ENCODE data around the gene DACT3. TPM values are rescaled to one million over a fixed set of nuclear protein-coding genes. Genes with fewer than 3 reads are reported as not detected.

The DACT3 gene
- total RNA-seq, 1 donor: 5.2 TPM

- no peak for TF ChIP-seq CTCF (IDR thresholded peaks at IDR 0.05; ENCODE audit: insufficient read depth, low read depth, low read length)
- H3K4me3 ChIP-seq (ENCODE audit: low read depth, low read length): no peak overlapping the region
- no peak for DNase-seq (ENCODE audit: low read depth)
Observed at GRCh38 chr19:46640656-46641055, 20.3 kb downstream of the DACT3 start.

GRCh38 chr19:46639358-46640182 lies 21.4 kb downstream of the DACT3 start:
- H3K4me3 ChIP-seq (ENCODE audit: low read depth, low read length): peak overlapping the region; percentile 63
- peak; percentile 77 for DNase-seq (ENCODE audit: low read depth)
- no peak for TF ChIP-seq CTCF (IDR thresholded peaks at IDR 0.05; ENCODE audit: insufficient read depth, low read depth, low read length)

DNA sequence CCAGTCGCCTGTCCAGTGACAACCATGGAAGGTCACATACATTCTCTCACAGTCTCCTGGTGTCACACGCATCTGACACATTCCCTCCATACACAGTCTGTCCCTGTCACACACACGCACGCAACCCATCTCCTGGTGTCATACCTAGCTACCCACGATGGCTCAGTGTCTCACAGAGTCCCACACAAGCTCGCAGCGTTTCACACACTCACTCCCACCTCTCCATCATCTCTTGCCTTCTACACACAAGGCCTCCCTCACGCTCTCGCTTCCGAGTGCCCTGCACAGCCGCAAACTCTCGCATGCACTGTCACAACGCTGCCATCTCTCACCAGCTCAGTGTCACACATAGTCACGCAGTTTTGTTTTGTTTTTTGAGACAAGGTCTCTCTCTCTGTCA lies 23.8 kb downstream of the DACT3 start:
- no peak for DNase-seq (ENCODE audit: low read depth)
- H3K4me3 ChIP-seq (ENCODE audit: low read depth, low read length): no peak overlapping the region
- no peak for TF ChIP-seq CTCF (IDR thresholded peaks at IDR 0.05; ENCODE audit: insufficient read depth, low read depth, low read length)

- no peak for TF ChIP-seq CTCF (IDR thresholded peaks at IDR 0.05; ENCODE audit: insufficient read depth, low read depth, low read length)
- no peak for DNase-seq (ENCODE audit: low read depth)
- H3K4me3 ChIP-seq (ENCODE audit: low read depth, low read length): no peak within 1 kb of the TSS
Observed at GRCh38 chr19:46635920-46636761, 24.8 kb downstream of the DACT3 start, which contains the start of gene GNG8. Gene GNG8 (minus strand): TSS chr19:46636202. CDS start chr19:46634682, 1,520 bp downstream.

- TF ChIP-seq CTCF (IDR thresholded peaks at IDR 0.05; ENCODE audit: insufficient read depth, low read depth, low read length): no peak
- DNase-seq (ENCODE audit: low read depth): no peak
- H3K4me3 ChIP-seq (ENCODE audit: low read depth, low read length): peak overlapping the region; percentile 48
Observed at GRCh38 chr19:46634656-46635218, 26.2 kb downstream of the DACT3 start.

DNA sequence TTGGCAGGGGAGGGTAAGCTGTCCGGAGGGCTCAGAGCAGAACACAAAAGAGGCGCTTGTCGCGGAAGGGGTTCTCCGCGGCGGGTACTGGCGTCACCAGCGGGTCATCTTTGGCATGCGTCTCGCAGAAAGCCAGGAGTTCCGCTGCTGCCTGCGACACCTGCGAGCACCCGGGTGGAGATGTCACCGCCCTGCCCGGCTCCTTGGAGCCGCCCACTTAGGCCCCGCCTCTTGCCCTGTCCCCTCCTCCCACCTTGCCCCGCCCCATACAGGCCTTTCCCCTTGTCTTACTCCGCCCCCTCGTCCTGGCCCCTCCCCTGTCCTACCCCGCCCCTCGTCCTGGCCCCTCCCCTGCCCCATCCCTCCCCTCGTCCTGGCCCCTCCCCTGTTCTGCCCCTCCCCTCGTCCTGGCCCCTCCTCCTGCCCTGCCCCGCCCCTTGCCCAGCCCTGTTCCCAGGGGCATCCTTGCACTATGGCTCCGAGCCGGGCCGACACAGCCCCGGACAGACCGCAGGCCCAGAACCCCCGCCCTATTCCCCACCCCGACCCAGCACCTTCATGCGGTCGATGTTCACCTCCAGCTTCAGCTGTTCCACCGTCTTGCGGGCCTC lies 26.8 kb downstream of the DACT3 start:
- peak; percentile 90 for DNase-seq (ENCODE audit: low read depth)
- TF ChIP-seq CTCF (IDR thresholded peaks at IDR 0.05; ENCODE audit: insufficient read depth, low read depth, low read length): no peak
- H3K4me3 ChIP-seq (ENCODE audit: low read depth, low read length): peak overlapping the region; percentile 48

All from fibroblast of villous mesenchyme (primary cell).